A549 (cell line): ENCODE measurements around the gene MACC1. TPM values are rescaled to one million over a fixed set of nuclear protein-coding genes. Genes with fewer than 3 reads are reported as not detected.

ENCODE experiments used
- ATAC-seq, 2 experiments: fragments of 200-7000 bp in 1 of 2; fragments of >200 bp in 1 of 2; cut with Nextera tagmentation in 1 of 2; cut with Tn5 transposase in 1 of 2; 3 replicates each; pipeline versions ENCODE4 v1.8.0 to v1.9.1; 2018 to 2020; ENCODE audit warnings: mild to moderate bottlenecking in 1 of 2, moderate library complexity in 1 of 2
- CTCF ChIA-PET: fragments of 300-600 bp; sonication (Branson Sonifier 250); formaldehyde crosslinking; extraction: SDS; loops from one replicate; lab custom pipeline; 2021; ENCODE audit warnings: antibody characterized with exemption, inconsistent platforms; lab: Yijun Ruan, JAX
- POLR2A ChIA-PET: fragments of 350-600 bp; formaldehyde crosslinking; extraction: SDS; loops from one replicate; lab custom pipeline; 2021; ENCODE audit warnings: antibody characterized with exemption, inconsistent platforms; lab: Yijun Ruan, JAX
- DNase-seq, 2 experiments: peaks; one replicate each; pipeline versions ENCODE4 v3.0.0 to v3.0.0-alpha.2; 2011 to 2016; ENCODE audit warnings: low read depth in 1 of 2, low spot score in 1 of 2
- FAIRE-seq: peaks from 2 replicates; lab custom pipeline; 2011; peaks lifted over from hg19 to GRCh38; lab: Jason Lieb, UNC
- H3K27ac ChIP-seq, 2 experiments: fragments of >200 bp; sonication (Bioruptor Twin); formaldehyde crosslinking; 3 replicates each; pipeline ENCODE4 v1.5.1; 2016 to 2017
- H3K4me1 ChIP-seq: fragments of >200 bp; sonication (Bioruptor Twin); formaldehyde crosslinking; 3 replicates; pipeline ENCODE4 v1.6.1; 2016
- H3K4me2 ChIP-seq: fragments of >200 bp; sonication (Bioruptor Twin); formaldehyde crosslinking; 3 replicates; pipeline ENCODE4 v1.6.1; 2016
- H3K4me3 ChIP-seq: fragments of >200 bp; sonication (Bioruptor Twin); formaldehyde crosslinking; 3 replicates; pipeline ENCODE4 v1.5.1; 2016
- H3K9me3 ChIP-seq: fragments of >200 bp; sonication (Bioruptor Twin); formaldehyde crosslinking; 3 replicates; pipeline ENCODE4 v1.6.1; 2016
- CBX8 ChIP-seq: fragments of 200-600 bp; sonication (generic); IDR thresholded peaks from 2 replicates; pipeline ENCODE4 v1.6.1; 2016
- CHD2 ChIP-seq: fragments of 150-350 bp; IDR thresholded peaks from 2 replicates; pipeline ENCODE4 v1.6.1; 2014; ENCODE audit warnings: low read length; ENCODE audit not compliant: partially characterized antibody
- EP300 ChIP-seq, 2 experiments: fragments of >200 bp; sonication (Bioruptor Twin); formaldehyde crosslinking; IDR thresholded peaks; 2 replicates in 1 of 2; 3 replicates in 1 of 2; pipeline ENCODE4 v1.6.1; 2016 to 2017
- HEYL ChIP-seq: fragments of 250-450 bp; sonication (Bioruptor Pico); IDR thresholded peaks from 2 replicates; pipeline ENCODE4 v1.8.0; 2021; ENCODE audit warnings: mild to moderate bottlenecking, moderate library complexity
- JUN ChIP-seq, 2 experiments: fragments of >200 bp; sonication (Bioruptor Twin); formaldehyde crosslinking; IDR thresholded peaks; 2 replicates in 1 of 2; 3 replicates in 1 of 2; pipeline ENCODE4 v1.6.1; 2016 to 2017
- KDM1A ChIP-seq: fragments of 200-600 bp; sonication (generic); IDR thresholded peaks from 2 replicates; pipeline ENCODE4 v1.6.1; 2016; ENCODE audit warnings: low read depth, mild to moderate bottlenecking
- MAFK ChIP-seq: fragments of 450-650 bp; IDR thresholded peaks from 2 replicates; pipeline ENCODE4 v1.6.1; 2014; ENCODE audit not compliant: partially characterized antibody
- NPAS2 ChIP-seq: fragments of 250-450 bp; sonication (Bioruptor Pico); IDR thresholded peaks from 2 replicates; pipeline ENCODE4 v1.8.0; 2022; ENCODE audit warnings: mild to moderate bottlenecking, moderate library complexity, borderline replicate concordance
- NR3C1 ChIP-seq: fragments of >200 bp; sonication (Bioruptor Twin); formaldehyde crosslinking; IDR thresholded peaks from 3 replicates; pipeline ENCODE4 v1.6.1; 2017
- POLR2AphosphoS2 ChIP-seq: conservative IDR thresholded peaks from 2 replicates; pipeline ENCODE4 v1.6.1; 2012; ENCODE audit warnings: low read length, improper control_type of control experiment, inconsistent platforms
- RCOR1 ChIP-seq: fragments of 150-350 bp; IDR thresholded peaks from 2 replicates; pipeline ENCODE4 v1.6.1; 2014; ENCODE audit warnings: antibody characterized with exemption, low read length, low read depth
- RNF2 ChIP-seq: fragments of 200-600 bp; sonication (generic); IDR thresholded peaks from 2 replicates; pipeline ENCODE4 v1.6.1; 2016; ENCODE audit warnings: low read depth, mild to moderate bottlenecking, antibody characterized with exemption, moderate library complexity, borderline replicate concordance
- SMC3 ChIP-seq: fragments of >200 bp; sonication (Bioruptor Twin); formaldehyde crosslinking; IDR thresholded peaks from 3 replicates; pipeline ENCODE4 v1.6.1; 2018; ENCODE audit warnings: inconsistent platforms
- TFCP2L1 ChIP-seq: fragments of 250-450 bp; sonication (Bioruptor Pico); IDR thresholded peaks from 2 replicates; pipeline ENCODE4 v1.5.0; 2021; ENCODE audit warnings: mild to moderate bottlenecking
- TP53 ChIP-seq: fragments of 250-450 bp; sonication (Bioruptor Pico); IDR thresholded peaks from 2 replicates; pipeline ENCODE4 v1.5.0; 2021; ENCODE audit warnings: mild to moderate bottlenecking, moderate library complexity
- ZFP36 ChIP-seq: fragments of 450-650 bp; IDR thresholded peaks from 2 replicates; pipeline ENCODE4 v1.6.1; 2014; ENCODE audit warnings: borderline replicate concordance; ENCODE audit not compliant: partially characterized antibody
- ZNF302 ChIP-seq: fragments of 250-450 bp; sonication (Bioruptor Pico); IDR thresholded peaks from 2 replicates; pipeline ENCODE4 v1.9.0; 2021; ENCODE audit warnings: inconsistent platforms, mild to moderate bottlenecking, moderate library complexity
- WGBS: methylation state at CpG from one replicate; pipeline ENCODE4 v1.1.6; 2017; ENCODE audit errors: missing lambda C conversion rate; 5-methylcytosine and 5-hydroxymethylcytosine counted together
- polyA plus RNA-seq, 4 experiments: library from polyadenylated mRNA; depleted of rRNA in 3 of 4; stranded (reverse); fragments of >200 nt; fragmentation: RNase III in 1 of 4; extraction: RNeasy Plus Mini Kit Qiagen cat#74134 plus additional on column Dnase treatment in 1 of 4; gene quantifications; 2 replicates in 3 of 4; 3 replicates in 1 of 4; pipeline ENCODE4 v1.2.3, GENCODE V29; 2011 to 2017
- TF ChIP-seq, protein P1 (sequence below): fragments of 150-350 bp; IDR thresholded peaks from 2 replicates; pipeline ENCODE4 v1.6.1; 2014; ENCODE audit warnings: low read depth, mild to moderate bottlenecking, low read length
- TF ChIP-seq, protein P2 (sequence below): fragments of >200 bp; sonication (Bioruptor Twin); formaldehyde crosslinking; IDR thresholded peaks from 3 replicates; pipeline ENCODE4 v1.5.1; 2016
- TF ChIP-seq, protein P3 (sequence below): IDR thresholded peaks from 2 replicates; pipeline ENCODE4 v1.6.1; 2012
- TF ChIP-seq, protein P4 (sequence below): fragments of 250-450 bp; sonication (Bioruptor Pico); IDR thresholded peaks from 2 replicates; pipeline ENCODE4 v1.5.0; 2021; ENCODE audit warnings: mild to moderate bottlenecking, moderate library complexity, borderline replicate concordance

The MACC1 gene
- polyA plus RNA-seq, 2 of the 4 experiments (the other 2 are of a cell fraction): 0.01 TPM; not detected in 1

DNA sequence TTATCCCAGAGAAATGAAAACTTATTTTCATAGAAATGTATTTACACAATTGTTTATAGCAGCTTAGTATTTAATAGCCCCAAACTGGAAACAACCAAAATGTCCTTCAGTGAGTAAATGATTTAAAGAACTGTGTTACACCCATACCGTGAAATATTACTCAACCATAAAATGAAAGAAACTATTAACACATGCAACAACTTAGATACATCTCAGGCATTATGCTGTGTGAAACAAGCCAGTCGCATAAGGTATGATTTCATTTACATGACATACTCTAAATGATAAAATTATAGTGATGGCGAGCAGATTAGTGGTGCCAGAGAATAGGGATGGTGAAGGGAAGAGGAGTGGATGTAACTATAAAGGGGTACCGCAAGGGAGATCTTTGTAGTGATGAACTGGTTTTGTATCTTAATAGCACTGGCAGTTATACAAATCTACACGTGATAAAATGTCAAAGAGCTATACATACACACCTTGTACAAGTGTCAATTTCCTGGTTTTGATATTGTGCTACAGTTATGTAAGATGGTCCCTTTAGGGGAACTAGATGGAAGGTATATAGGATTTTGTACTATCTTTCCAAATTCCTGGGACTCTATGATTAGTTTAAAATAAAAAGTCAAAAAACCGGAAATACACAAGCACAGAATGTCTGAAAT lies 40.5 kb downstream of the MACC1 start:
- POLR2A ChIA-PET: no interaction called here
- no peaks in the 10 kb centered on the region for H3K4me1 ChIP-seq
- no peak for FAIRE-seq
- no peak overlapping the region for H3K4me3 ChIP-seq
- 69% methylated on average over 6 of the region's 6 CpGs for WGBS
- no peak for ATAC-seq
- CTCF ChIA-PET: interaction anchor here (1.4 kb wide), 1 partner anchor 463 kb away, joined by 3 read pairs; no protein-coding TSS in a partner anchor
- no peak overlapping the region for H3K27ac ChIP-seq
- DNase-seq: no peak
- H3K9me3 ChIP-seq: no peaks in the 10 kb centered on the region
- TF ChIP-seq TP53 (CRISPR knock-in tag) (no peak), RNF2 (no peak), ZFP36 (no peak), MAFK (no peak), JUN (IDR thresholded peaks at IDR 0.05) (no peak), CHD2 (no peak), NPAS2 (CRISPR knock-in tag) (no peak), EP300 (IDR thresholded peaks at IDR 0.05) (no peak), POLR2AphosphoS2 (no peak), CBX8 (no peak), RCOR1 (no peak), ZNF302 (CRISPR knock-in tag) (no peak), TFCP2L1 (CRISPR knock-in tag) (no peak), KDM1A (no peak), SMC3 (no peak)
- TF ChIP-seq, protein P1, sequence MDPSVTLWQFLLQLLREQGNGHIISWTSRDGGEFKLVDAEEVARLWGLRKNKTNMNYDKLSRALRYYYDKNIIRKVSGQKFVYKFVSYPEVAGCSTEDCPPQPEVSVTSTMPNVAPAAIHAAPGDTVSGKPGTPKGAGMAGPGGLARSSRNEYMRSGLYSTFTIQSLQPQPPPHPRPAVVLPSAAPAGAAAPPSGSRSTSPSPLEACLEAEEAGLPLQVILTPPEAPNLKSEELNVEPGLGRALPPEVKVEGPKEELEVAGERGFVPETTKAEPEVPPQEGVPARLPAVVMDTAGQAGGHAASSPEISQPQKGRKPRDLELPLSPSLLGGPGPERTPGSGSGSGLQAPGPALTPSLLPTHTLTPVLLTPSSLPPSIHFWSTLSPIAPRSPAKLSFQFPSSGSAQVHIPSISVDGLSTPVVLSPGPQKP: no peak
- TF ChIP-seq, protein P2, sequence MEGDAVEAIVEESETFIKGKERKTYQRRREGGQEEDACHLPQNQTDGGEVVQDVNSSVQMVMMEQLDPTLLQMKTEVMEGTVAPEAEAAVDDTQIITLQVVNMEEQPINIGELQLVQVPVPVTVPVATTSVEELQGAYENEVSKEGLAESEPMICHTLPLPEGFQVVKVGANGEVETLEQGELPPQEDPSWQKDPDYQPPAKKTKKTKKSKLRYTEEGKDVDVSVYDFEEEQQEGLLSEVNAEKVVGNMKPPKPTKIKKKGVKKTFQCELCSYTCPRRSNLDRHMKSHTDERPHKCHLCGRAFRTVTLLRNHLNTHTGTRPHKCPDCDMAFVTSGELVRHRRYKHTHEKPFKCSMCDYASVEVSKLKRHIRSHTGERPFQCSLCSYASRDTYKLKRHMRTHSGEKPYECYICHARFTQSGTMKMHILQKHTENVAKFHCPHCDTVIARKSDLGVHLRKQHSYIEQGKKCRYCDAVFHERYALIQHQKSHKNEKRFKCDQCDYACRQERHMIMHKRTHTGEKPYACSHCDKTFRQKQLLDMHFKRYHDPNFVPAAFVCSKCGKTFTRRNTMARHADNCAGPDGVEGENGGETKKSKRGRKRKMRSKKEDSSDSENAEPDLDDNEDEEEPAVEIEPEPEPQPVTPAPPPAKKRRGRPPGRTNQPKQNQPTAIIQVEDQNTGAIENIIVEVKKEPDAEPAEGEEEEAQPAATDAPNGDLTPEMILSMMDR: no peak
- TF ChIP-seq, protein P3, sequence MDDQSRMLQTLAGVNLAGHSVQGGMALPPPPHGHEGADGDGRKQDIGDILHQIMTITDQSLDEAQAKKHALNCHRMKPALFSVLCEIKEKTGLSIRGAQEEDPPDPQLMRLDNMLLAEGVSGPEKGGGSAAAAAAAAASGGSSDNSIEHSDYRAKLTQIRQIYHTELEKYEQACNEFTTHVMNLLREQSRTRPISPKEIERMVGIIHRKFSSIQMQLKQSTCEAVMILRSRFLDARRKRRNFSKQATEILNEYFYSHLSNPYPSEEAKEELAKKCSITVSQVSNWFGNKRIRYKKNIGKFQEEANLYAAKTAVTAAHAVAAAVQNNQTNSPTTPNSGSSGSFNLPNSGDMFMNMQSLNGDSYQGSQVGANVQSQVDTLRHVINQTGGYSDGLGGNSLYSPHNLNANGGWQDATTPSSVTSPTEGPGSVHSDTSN: no peak
- no peak overlapping the region for H3K4me2 ChIP-seq

DNA sequence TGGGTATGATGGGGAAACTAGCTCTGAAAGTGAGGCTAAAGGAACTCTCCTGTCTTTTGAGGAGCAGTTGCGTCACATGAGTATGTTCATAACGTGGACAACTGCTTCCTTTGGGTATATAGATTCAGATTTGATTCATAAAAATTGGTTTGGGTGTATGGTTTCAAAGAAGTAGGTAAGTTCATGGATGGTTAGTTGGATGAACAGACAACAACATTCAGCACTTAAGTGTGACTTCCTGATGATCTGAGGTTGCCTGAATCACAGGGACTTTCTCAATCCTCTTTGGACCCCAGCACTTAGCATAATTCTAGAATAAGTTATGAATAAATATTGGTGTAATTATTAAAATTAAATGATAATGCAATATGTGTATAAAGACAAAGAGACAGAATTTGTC lies 43.4 kb downstream of the MACC1 start:
- no peak for FAIRE-seq
- no peak for DNase-seq
- Histone ChIP-seq H3K4me2 (no peak overlapping the region), H3K27ac (peak overlapping the region in 1 of 2 experiments; percentile 28; a peak in 1 of 6 replicates), H3K4me3 (no peak overlapping the region), H3K9me3 (no peaks in the 10 kb centered on the region)
- POLR2A ChIA-PET: no interaction called here
- 75% methylated on average over 2 of the region's 2 CpGs for WGBS
- TF ChIP-seq NR3C1 (no peak), HEYL (CRISPR knock-in tag) (no peak), JUN (IDR thresholded peaks at IDR 0.05) (no peak), CBX8 (no peak)
- TF ChIP-seq, protein P4, sequence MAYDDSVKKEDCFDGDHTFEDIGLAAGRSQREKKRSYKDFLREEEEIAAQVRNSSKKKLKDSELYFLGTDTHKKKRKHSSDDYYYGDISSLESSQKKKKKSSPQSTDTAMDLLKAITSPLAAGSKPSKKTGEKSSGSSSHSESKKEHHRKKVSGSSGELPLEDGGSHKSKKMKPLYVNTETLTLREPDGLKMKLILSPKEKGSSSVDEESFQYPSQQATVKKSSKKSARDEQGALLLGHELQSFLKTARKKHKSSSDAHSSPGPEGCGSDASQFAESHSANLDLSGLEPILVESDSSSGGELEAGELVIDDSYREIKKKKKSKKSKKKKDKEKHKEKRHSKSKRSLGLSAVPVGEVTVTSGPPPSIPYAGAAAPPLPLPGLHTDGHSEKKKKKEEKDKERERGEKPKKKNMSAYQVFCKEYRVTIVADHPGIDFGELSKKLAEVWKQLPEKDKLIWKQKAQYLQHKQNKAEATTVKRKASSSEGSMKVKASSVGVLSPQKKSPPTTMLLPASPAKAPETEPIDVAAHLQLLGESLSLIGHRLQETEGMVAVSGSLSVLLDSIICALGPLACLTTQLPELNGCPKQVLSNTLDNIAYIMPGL (CRISPR knock-in tag): no peak
- TF ChIP-seq, all 56 proteins: peak for 0
- ATAC-seq: no peak
- no peaks in the 10 kb centered on the region for H3K4me1 ChIP-seq
- CTCF ChIA-PET: interaction anchor here (0.7 to 4.2 kb wide), 20 partner anchors 9 to 464 kb away, joined by 3 to 67 read pairs (median 5); no protein-coding TSS in a partner anchor
